Activated naive CD4-positive, alpha-beta T cell (primary cell): ENCODE results near the gene C21orf91.
"Not testable (repeated sequence)": the region's sequence is repeated elsewhere in the genome, so short reads cannot be mapped to it uniquely, and the experiment has no call there.

Experiments used
- DNase-seq, 4 experiments: peaks; one replicate each; lab custom pipeline; 2025; lab: John Stamatoyannopoulos, UW

The C21orf91 gene

GRCh38 chr21:17777072-17777765 is 41.9 kb downstream of the C21orf91 start:
- no peak for DNase-seq

GRCh38 chr21:17775431-17776126 is 43.6 kb downstream of the C21orf91 start:
- no peak for DNase-seq

- DNase-seq: not testable (repeated sequence)
Observed at GRCh38 chr21:17775021-17775420, 44.1 kb downstream of the C21orf91 start.

GRCh38 chr21:17769447-17769845 is 49.7 kb downstream of the C21orf91 start:
- DNase-seq: no peak

GRCh38 chr21:17768840-17769446 is 50.2 kb downstream of the C21orf91 start:
- no peak for DNase-seq

GRCh38 chr21:17765207-17765606 is 53.9 kb downstream of the C21orf91 start:
- no peak for DNase-seq

GRCh38 chr21:17763288-17764037 is 55.7 kb downstream of the C21orf91 start:
- DNase-seq: no peak

- no peak for DNase-seq
Observed at GRCh38 chr21:17759511-17760178, 59.5 kb downstream of the C21orf91 start.

- no peak for DNase-seq
Observed at GRCh38 chr21:17758683-17759082, 60.5 kb downstream of the C21orf91 start.

GRCh38 chr21:17757671-17758070 is 61.5 kb downstream of the C21orf91 start:
- no peak for DNase-seq

- no peak for DNase-seq
Observed at GRCh38 chr21:17753736-17754135, 65.4 kb downstream of the C21orf91 start.

- DNase-seq: no peak
Observed at GRCh38 chr21:17752171-17752570, 67.0 kb downstream of the C21orf91 start.

- DNase-seq: no peak
Observed at GRCh38 chr21:17746920-17747319, 72.2 kb downstream of the C21orf91 start.

- DNase-seq: no peak
Observed at GRCh38 chr21:17745086-17745485, 74.1 kb downstream of the C21orf91 start.

- no peak for DNase-seq
Observed at GRCh38 chr21:17742940-17743592, 76.1 kb downstream of the C21orf91 start.

- DNase-seq: no peak
Observed at GRCh38 chr21:17742181-17742580, 77.0 kb downstream of the C21orf91 start.
